IMR-90 (cell line): ENCODE measurements around the gene L1CAM. TPM values are rescaled to one million over a fixed set of nuclear protein-coding genes. Genes with fewer than 3 reads are reported as not detected.

Experiments used
- ATAC-seq: fragments of 200-7000 bp; cut with Tn5 transposase; 2 replicates; pipeline ENCODE4 v1.9.1; 2020; ENCODE audit warnings: low read depth, mild to moderate bottlenecking, moderate library complexity
- BruUV-seq: library from RNA; stranded (reverse); fragments of 400-500 nt; replicated peaks from 2 replicates; lab custom pipeline; 2021; lab: Mats Ljungman, UMichigan
- CTCF ChIA-PET: fragments of 300-600 bp; formaldehyde crosslinking; extraction: SDS; loops from one replicate; lab custom pipeline; 2021; ENCODE audit warnings: antibody characterized with exemption; lab: Yijun Ruan, JAX
- POLR2A ChIA-PET: fragments of 300-600 bp; sonication (Branson Sonifier 250); formaldehyde crosslinking; loops from one replicate; lab custom pipeline; 2022; ENCODE audit warnings: antibody characterized with exemption; ENCODE audit not compliant: unreplicated experiment; lab: Charles Lee
- DNase-seq: peaks from one replicate; pipeline ENCODE4 v3.0.0; 2013
- H2AFZ ChIP-seq: replicated peaks from 2 replicates; pipeline ENCODE3; 2013; ENCODE audit warnings: low read length, mild to moderate bottlenecking; ENCODE audit not compliant: poor library complexity
- H2AK5ac ChIP-seq: 2 replicates; pipeline ENCODE4 v1.6.1; 2013; ENCODE audit warnings: low read depth, low read length, inconsistent platforms
- H2AK9ac ChIP-seq: replicated peaks from 2 replicates; pipeline ENCODE3; 2013; ENCODE audit warnings: mild to moderate bottlenecking, low read depth, low read length, moderate library complexity; ENCODE audit not compliant: poor library complexity
- H2BK120ac ChIP-seq: 2 replicates; pipeline ENCODE4 v1.6.1; 2013; ENCODE audit warnings: low read depth, low read length, inconsistent platforms
- H2BK15ac ChIP-seq: 3 replicates; pipeline ENCODE4 v1.6.1; 2013; ENCODE audit warnings: low read depth, low read length, inconsistent platforms
- H2BK20ac ChIP-seq: 2 replicates; pipeline ENCODE4 v1.6.1; 2013; ENCODE audit warnings: low read depth, mild to moderate bottlenecking, inconsistent platforms, low read length, moderate library complexity
- H2BK5ac ChIP-seq: 2 replicates; pipeline ENCODE4 v1.6.1; 2013; ENCODE audit warnings: mild to moderate bottlenecking, low read depth, low read length, inconsistent platforms; ENCODE audit not compliant: poor library complexity, severe bottlenecking
- H3K14ac ChIP-seq: replicated peaks from 2 replicates; pipeline ENCODE4 v1.6.1; 2013; ENCODE audit warnings: low read depth, low read length, inconsistent platforms
- H3K18ac ChIP-seq: 2 replicates; pipeline ENCODE4 v1.6.1; 2013; ENCODE audit warnings: low read depth, low read length, control low read depth
- H3K23ac ChIP-seq: 2 replicates; pipeline ENCODE4 v1.6.1; 2013; ENCODE audit warnings: low read depth, low read length, inconsistent platforms
- H3K27ac ChIP-seq: 2 replicates; pipeline ENCODE4 v1.5.1; 2013; ENCODE audit warnings: mild to moderate bottlenecking, control low read depth, low read length; ENCODE audit not compliant: insufficient read depth
- H3K27me3 ChIP-seq: 2 replicates; pipeline ENCODE4 v1.6.1; 2013; ENCODE audit warnings: low read length; ENCODE audit not compliant: control insufficient read depth, insufficient read depth
- H3K36me3 ChIP-seq: 2 replicates; pipeline ENCODE4 v1.6.1; 2013; ENCODE audit warnings: low read length, mixed read lengths; ENCODE audit not compliant: control insufficient read depth, insufficient read depth
- H3K4ac ChIP-seq: 2 replicates; pipeline ENCODE4 v1.6.1; 2013; ENCODE audit warnings: low read depth, low read length, inconsistent platforms
- H3K4me1 ChIP-seq: 2 replicates; pipeline ENCODE4 v1.6.1; 2013; ENCODE audit warnings: low read length, mixed read lengths; ENCODE audit not compliant: control insufficient read depth, insufficient read depth
- H3K4me2 ChIP-seq: 2 replicates; pipeline ENCODE4 v1.6.1; 2013; ENCODE audit warnings: low read depth, mild to moderate bottlenecking, control low read depth, low read length, moderate library complexity
- H3K4me3 ChIP-seq: 2 replicates; pipeline ENCODE4 v1.5.1; 2013; ENCODE audit warnings: low read depth, mild to moderate bottlenecking, control low read depth, low read length, moderate library complexity; ENCODE audit not compliant: insufficient read depth
- H3K56ac ChIP-seq: 2 replicates; pipeline ENCODE4 v1.6.1; 2013; ENCODE audit warnings: low read length, inconsistent platforms; ENCODE audit not compliant: insufficient read depth; ENCODE audit errors: extremely low read depth
- H3K79me1 ChIP-seq, 2 experiments: 2 replicates each; pipeline ENCODE4 v1.6.1; 2013; ENCODE audit warnings: low read length in 2 of 2, inconsistent platforms in 1 of 2, low read depth in 1 of 2
- H3K9ac ChIP-seq: 2 replicates; pipeline ENCODE4 v1.6.1; 2013; ENCODE audit warnings: low read depth, low read length, control low read depth
- H3K9me1 ChIP-seq: 2 replicates; pipeline ENCODE4 v1.6.1; 2013; ENCODE audit warnings: low read length, inconsistent platforms; ENCODE audit not compliant: insufficient read depth
- H3K9me3 ChIP-seq: 2 replicates; pipeline ENCODE4 v1.6.1; 2013; ENCODE audit warnings: low read length; ENCODE audit not compliant: control insufficient read depth, insufficient read depth
- H4K20me1 ChIP-seq: 2 replicates; pipeline ENCODE4 v1.6.1; 2013; ENCODE audit warnings: low read length, inconsistent platforms; ENCODE audit not compliant: insufficient read depth
- H4K5ac ChIP-seq: 2 replicates; pipeline ENCODE4 v1.6.1; 2013; ENCODE audit warnings: mild to moderate bottlenecking, low read depth, low read length, control low read depth
- H4K8ac ChIP-seq, 2 experiments: 2 replicates each; pipeline ENCODE4 v1.6.1; 2013; ENCODE audit warnings: low read depth in 2 of 2, low read length in 2 of 2, control low read depth in 1 of 2, inconsistent platforms in 1 of 2
- H4K91ac ChIP-seq: 2 replicates; pipeline ENCODE4 v1.6.1; 2013; ENCODE audit warnings: low read depth, low read length, inconsistent platforms; ENCODE audit not compliant: insufficient read depth
- BHLHE40 ChIP-seq: fragments of 150-350 bp; IDR thresholded peaks from 2 replicates; pipeline ENCODE4 v1.6.1; 2016; ENCODE audit warnings: mild to moderate bottlenecking, low read depth, low read length
- MAFK ChIP-seq: IDR thresholded peaks from 2 replicates; pipeline ENCODE4 v1.6.1; 2012; ENCODE audit warnings: low read depth, low read length, improper control_type of control experiment
- MAZ ChIP-seq: IDR thresholded peaks from 2 replicates; pipeline ENCODE4 v1.6.1; 2012; ENCODE audit warnings: low read depth, mild to moderate bottlenecking, low read length, improper control_type of control experiment, moderate library complexity, borderline replicate concordance
- MXI1 ChIP-seq: IDR thresholded peaks from 2 replicates; pipeline ENCODE4 v1.6.1; 2012; ENCODE audit warnings: low read depth, mild to moderate bottlenecking, low read length, moderate library complexity, borderline replicate concordance
- POLR2A ChIP-seq: IDR thresholded peaks from 2 replicates; pipeline ENCODE4 v1.6.1; 2012; ENCODE audit warnings: mild to moderate bottlenecking, low read depth, low read length
- RCOR1 ChIP-seq: IDR thresholded peaks from 2 replicates; pipeline ENCODE4 v1.6.1; 2012; ENCODE audit warnings: mild to moderate bottlenecking, low read length, improper control_type of control experiment; ENCODE audit not compliant: insufficient replicate concordance
- RFX5 ChIP-seq: IDR thresholded peaks from 2 replicates; pipeline ENCODE4 v1.8.0; 2012; ENCODE audit warnings: low read depth, mild to moderate bottlenecking, low read length, moderate library complexity
- USF2 ChIP-seq: fragments of 150-350 bp; IDR thresholded peaks from 2 replicates; pipeline ENCODE4 v1.6.1; 2017; ENCODE audit warnings: mild to moderate bottlenecking, antibody characterized with exemption, low read length, low read depth
- WGBS, 2 experiments: methylation state at CpG; one replicate each; pipeline versions ENCODE4 v1.1.5 to v1.1.7; 2013; ENCODE audit warnings: missing lambda C conversion rate in 2 of 2; ENCODE audit not compliant: insufficient read length in 1 of 2; ENCODE audit errors: extremely low coverage in 2 of 2; 5-methylcytosine and 5-hydroxymethylcytosine counted together
- dilution Hi-C: fragments of 300-500 bp; cut with HindIII; formaldehyde crosslinking; loops from one replicate; pipeline ENCODE4 v1.14.3; 2018; ENCODE audit warnings: low sequenced_read_pairs; ENCODE audit not compliant: unreplicated experiment
- in situ Hi-C: fragments of 300-500 bp; cut with MboI; formaldehyde crosslinking; loops from 3 replicates; pipeline ENCODE4 v1.14.3; 2019; ENCODE audit warnings: low sequenced_read_pairs, inconsistent platforms, mixed read lengths
- intact Hi-C: fragments of 100-400 bp; cut with micrococcal nuclease; formaldehyde crosslinking; loops from 2 replicates; pipeline ENCODE4 v1.10.0; 2022
- polyA plus RNA-seq, 3 experiments: library from polyadenylated mRNA; depleted of rRNA; stranded (reverse); fragments of >200 nt; gene quantifications; 2 replicates each; pipeline ENCODE4 v1.2.3, GENCODE V29; 2012; ENCODE audit warnings: low replicate concordance in 1 of 3
- total RNA-seq: library from RNA; depleted of rRNA; stranded (reverse); fragments of >200 nt; gene quantifications from 2 replicates; pipeline ENCODE4 v1.2.3, GENCODE V29; 2012

Gene L1CAM
- total and polyA plus RNA-seq, 2 of the 4 experiments (the other 2 are of a cell fraction), result 0.36 to 1.9 TPM

- no peak overlapping the region for H2BK5ac ChIP-seq
- H3K4ac ChIP-seq, result no peak overlapping the region
- H2AK5ac ChIP-seq, result no peak overlapping the region
- no peak overlapping the region for H2AFZ ChIP-seq
- ChIA-PET CTCF (no interaction called here), POLR2A (no interaction called here)
- H3K14ac ChIP-seq, result no peak overlapping the region
- ATAC-seq, result no peak
- in situ Hi-C loops (no loop called here), dilution Hi-C loops (no loop called here), intact Hi-C loops (no loop called here)
- TF ChIP-seq MAZ (no peak), USF2 (no peak), MAFK (no peak), BHLHE40 (no peak), MXI1 (no peak), RCOR1 (no peak), RFX5 (no peak), POLR2A (no peak)
- H3K9me1 ChIP-seq, result no peaks in the 10 kb centered on the region
- H3K27ac ChIP-seq, result no peak overlapping the region
- no peaks in the 10 kb centered on the region for H3K4me1 ChIP-seq
- H2AK9ac ChIP-seq, result no peak overlapping the region
- H3K4me3 ChIP-seq, result no peak overlapping the region
- no peak overlapping the region for H3K9ac ChIP-seq
- H4K8ac ChIP-seq, result no peak overlapping the region
- no peaks in the 10 kb centered on the region for H3K36me3 ChIP-seq
- BruUV-seq, result no TSS peak
- H3K9me3 ChIP-seq, result no peaks in the 10 kb centered on the region
- H3K79me1 ChIP-seq, result no peaks in the 10 kb centered on the region
- peaks cover 52% of the 10 kb centered on the region for H3K27me3 ChIP-seq
- WGBS, 2 experiments, result 68% methylated on average over 2 of the region's 7 CpGs; no CpG with 5 or more reads in 1 of the 2 experiments
- no peak overlapping the region for H2BK15ac ChIP-seq
- H2BK20ac ChIP-seq, result no peak overlapping the region
- no peak overlapping the region for H4K5ac ChIP-seq
- no peak overlapping the region for H3K18ac ChIP-seq
- no peak overlapping the region for H2BK120ac ChIP-seq
- no peak for DNase-seq
- H3K4me2 ChIP-seq, result no peak overlapping the region
- H3K23ac ChIP-seq, result no peak overlapping the region
- H4K91ac ChIP-seq, result no peak overlapping the region
- no peaks in the 10 kb centered on the region for H4K20me1 ChIP-seq
- H3K56ac ChIP-seq, result no peak overlapping the region
Measured at GRCh38 chrX:153881281-153881680, 4.7 kb downstream of the L1CAM start.
